Fibroblast of mammary gland (primary cell): Measurements from ENCODE around the gene BRD3OS.
A peak's percentile ranks its signal among the peaks of the same experiment; 100 is the strongest.

Experiments used
- DNase-seq: peaks from one replicate; pipeline ENCODE4 v3.0.0-alpha.2; 2010; ENCODE audit warnings: low read depth
- H3K4me3 ChIP-seq: 2 replicates; pipeline ENCODE4 v1.5.1; 2011; ENCODE audit warnings: low read depth, mild to moderate bottlenecking, low read length, moderate library complexity; ENCODE audit not compliant: control insufficient read depth
- TF ChIP-seq, protein P1 (sequence below): conservative IDR thresholded peaks from 2 replicates; pipeline ENCODE4 v1.5.1; 2011; ENCODE audit warnings: low read depth, low read length, inconsistent platforms; ENCODE audit not compliant: control insufficient read depth, insufficient read depth

Gene BRD3OS

DNA sequence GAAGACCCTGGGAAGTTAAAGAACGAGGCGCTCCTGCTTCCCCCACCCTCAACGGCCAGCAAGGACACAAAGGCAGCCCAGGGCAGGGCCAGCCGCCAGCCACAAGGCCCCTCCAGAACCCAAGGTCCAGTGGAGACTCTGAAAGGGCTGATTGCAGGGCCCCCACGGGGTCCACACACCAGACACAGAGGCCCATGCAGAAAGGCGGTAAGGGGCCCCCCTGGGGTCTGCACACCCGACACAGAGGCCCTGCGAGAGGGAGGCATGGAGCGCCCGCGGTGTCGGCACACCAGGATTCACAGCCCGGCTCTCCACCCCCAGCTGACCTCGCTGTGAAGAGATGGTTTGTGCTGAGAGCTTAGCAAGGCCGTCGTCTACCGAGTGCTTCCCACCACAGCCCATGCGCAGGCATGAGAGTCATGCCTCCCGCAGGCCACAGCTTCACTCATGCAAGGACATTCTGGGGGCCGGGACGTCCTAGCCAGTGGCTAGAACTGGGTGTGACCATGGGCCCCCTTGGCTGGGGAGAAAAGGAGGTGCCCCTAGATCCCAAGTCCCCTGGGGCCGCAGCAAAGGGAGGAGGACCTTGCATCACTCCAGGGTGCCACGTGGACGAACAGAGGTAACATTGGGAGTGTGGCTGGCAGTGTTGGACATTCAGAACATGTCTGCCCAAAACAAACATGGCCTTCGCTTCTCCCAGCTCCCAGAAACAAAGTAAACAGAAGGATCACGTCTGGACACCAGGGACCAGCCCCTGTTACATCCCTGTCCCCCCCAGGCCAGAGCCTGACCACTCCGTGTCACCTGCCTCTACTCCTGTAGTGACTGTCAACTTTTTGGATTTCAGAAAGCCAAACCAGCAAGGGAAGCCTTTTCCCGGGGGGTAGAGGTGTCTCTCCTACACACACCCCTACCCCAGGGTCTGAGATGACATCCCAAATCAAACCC, 32.7 kb downstream of the BRD3OS start:
- TF ChIP-seq, protein P1, sequence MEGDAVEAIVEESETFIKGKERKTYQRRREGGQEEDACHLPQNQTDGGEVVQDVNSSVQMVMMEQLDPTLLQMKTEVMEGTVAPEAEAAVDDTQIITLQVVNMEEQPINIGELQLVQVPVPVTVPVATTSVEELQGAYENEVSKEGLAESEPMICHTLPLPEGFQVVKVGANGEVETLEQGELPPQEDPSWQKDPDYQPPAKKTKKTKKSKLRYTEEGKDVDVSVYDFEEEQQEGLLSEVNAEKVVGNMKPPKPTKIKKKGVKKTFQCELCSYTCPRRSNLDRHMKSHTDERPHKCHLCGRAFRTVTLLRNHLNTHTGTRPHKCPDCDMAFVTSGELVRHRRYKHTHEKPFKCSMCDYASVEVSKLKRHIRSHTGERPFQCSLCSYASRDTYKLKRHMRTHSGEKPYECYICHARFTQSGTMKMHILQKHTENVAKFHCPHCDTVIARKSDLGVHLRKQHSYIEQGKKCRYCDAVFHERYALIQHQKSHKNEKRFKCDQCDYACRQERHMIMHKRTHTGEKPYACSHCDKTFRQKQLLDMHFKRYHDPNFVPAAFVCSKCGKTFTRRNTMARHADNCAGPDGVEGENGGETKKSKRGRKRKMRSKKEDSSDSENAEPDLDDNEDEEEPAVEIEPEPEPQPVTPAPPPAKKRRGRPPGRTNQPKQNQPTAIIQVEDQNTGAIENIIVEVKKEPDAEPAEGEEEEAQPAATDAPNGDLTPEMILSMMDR = no peak

GRCh38 chr9:134058716-134059115, 33.4 kb downstream of the BRD3OS start:
- no peak overlapping the region for H3K4me3 ChIP-seq
- peak; percentile 30 for DNase-seq
- TF ChIP-seq, protein P1 = no peak

More for the DNA sequence above, 32.7 kb downstream of the BRD3OS start:
- H3K4me3 ChIP-seq = no peak overlapping the region
- no peak for DNase-seq

DNA sequence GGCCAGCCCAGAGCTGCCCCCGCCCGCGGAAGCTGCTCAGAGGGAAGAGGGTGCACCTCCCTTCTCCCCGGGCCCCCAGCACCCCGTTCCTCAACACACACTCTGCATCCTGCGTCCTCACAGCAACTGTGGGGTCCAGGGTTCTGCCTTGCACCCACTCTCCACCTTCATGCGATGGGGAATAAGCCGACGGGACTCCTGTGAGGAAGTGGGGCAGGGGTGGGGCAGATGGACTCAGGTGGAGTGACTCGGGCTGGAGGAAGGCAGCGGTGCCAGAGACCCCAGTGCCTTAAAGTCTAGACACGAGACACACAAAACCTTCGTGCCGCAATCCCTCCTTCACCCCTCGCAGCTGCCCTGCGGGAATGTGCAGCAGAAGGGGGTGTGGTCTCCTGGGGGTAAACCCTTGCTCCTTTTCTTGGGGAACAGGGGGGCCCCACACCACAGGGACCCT, 33.9 kb downstream of the BRD3OS start:
- no peak for DNase-seq
- H3K4me3 ChIP-seq = no peak overlapping the region
- TF ChIP-seq, protein P1 = no peak

DNA sequence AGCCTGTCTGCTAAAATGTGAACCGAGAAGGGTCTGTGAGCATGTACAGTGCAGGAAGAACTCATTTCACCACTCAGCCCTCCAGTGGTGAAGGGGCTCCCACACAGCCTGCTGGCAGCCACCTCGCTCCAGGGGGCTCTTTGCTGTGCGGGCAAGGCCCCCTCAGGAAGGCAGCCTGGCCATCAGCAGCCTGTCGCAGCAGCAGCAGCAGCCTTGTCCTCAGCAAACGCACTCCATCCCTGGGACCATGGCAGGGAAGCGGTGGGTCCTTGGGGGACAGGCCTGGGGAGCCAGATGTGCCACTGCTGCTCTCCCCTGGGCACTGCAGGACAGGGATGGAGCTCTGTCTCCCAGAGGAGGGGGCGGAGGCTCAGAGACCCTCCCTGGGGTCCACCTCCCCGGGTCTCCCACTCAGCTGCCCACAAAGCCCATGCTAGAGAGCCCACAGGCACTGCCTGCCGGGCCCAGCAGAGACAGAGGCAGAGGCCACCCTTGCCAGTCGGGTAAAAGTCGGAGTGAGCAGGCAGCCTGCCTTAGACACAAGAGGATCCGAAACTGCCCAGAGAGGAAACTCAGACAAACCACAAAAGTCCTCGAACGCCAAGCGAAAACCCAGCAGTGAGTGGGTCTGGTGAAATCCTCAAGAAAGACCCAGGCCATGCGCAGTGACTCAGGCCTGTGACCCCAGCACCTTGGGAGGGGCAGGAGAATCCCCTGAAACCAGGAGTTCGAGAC, 34.5 kb downstream of the BRD3OS start:
- no peak for DNase-seq
- TF ChIP-seq, protein P1 = no peak
- H3K4me3 ChIP-seq = no peak overlapping the region

DNA sequence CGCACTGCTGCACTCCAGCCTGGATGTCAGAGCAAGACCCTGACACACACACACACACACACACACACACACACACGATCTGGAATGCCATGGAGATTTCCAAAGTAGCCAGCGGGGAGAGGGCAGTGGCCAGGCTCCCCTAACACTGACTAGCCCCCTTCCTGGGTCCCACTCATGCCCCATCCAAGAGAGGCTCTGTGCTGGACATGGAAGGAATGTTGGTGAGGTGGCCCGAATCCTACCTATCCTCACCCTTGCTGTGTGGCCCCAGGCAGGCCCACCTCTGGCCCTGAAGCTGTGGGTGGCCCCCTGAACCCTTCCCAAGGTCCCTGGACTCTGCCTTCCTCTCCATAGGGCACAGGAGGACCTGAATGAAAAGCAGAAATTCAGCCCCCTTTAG, 35.3 kb downstream of the BRD3OS start:
- no peak for DNase-seq
- no peak overlapping the region for H3K4me3 ChIP-seq
- TF ChIP-seq, protein P1 = no peak

DNA sequence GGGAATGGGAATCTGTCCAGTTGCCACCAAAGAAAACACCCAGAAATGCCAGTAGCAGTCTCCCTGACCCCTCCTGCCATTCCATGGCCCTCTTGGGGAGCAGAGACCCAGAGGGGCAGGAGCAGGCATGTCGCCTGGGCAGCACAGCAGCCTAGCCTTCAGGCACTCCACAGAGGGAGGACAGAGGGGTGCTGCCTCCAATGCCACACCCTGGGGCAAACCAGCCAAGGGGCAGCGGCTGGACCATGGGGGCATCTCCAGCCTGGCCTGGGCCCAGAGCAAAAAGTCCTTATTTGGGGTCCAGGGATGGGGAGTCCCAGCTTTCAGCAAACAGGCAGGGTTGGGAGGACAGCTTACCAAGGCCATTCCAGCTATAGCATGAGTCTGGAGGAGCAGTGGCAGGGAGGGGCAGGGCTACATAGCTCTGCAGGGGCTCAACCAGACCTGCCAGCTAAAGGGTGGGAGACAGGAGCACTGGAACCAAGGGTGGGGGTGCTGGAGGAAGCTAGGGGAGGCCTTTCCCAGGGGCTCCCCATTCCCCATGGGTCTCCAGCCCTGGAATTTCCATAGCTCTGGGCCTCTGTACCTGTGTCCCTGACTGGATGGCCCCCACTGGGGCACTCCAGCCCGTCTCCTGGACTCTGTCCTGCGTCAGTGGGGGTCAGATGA, 35.9 kb downstream of the BRD3OS start:
- no peak overlapping the region for H3K4me3 ChIP-seq
- DNase-seq = no peak
- TF ChIP-seq, protein P1 = no peak
